LHCN-M2 (cell line): ENCODE measurements around the gene THADA. TPM values are rescaled to one million over a fixed set of nuclear protein-coding genes. Genes with fewer than 3 reads are reported as not detected.

Experiments
- DNase-seq: peaks from one replicate; pipeline ENCODE4 v3.0.0-alpha.2; 2012; ENCODE audit warnings: low read depth
- total RNA-seq: library from RNA; depleted of rRNA; stranded (reverse); fragments of >200 nt; gene quantifications from 2 replicates; pipeline ENCODE4 v1.2.3, GENCODE V29; 2014

THADA gene
- total RNA-seq, 1 experiment from 2014 or later = 20.2 TPM

GRCh38 chr2:43355399-43355798 lies 240.4 kb downstream of the THADA start:
- no peak for DNase-seq

- DNase-seq = no peak
Observed at GRCh38 chr2:43349904-43350303, 245.9 kb downstream of the THADA start.

- no peak for DNase-seq
Observed at GRCh38 chr2:43348908-43349661, 246.8 kb downstream of the THADA start.

- DNase-seq = no peak
Observed at GRCh38 chr2:43347746-43348145, 248.1 kb downstream of the THADA start.

- DNase-seq = no peak
Observed at GRCh38 chr2:43346602-43347567, 249.0 kb downstream of the THADA start.

GRCh38 chr2:43345872-43346271 lies 250.0 kb downstream of the THADA start:
- DNase-seq = no peak

GRCh38 chr2:43345391-43345813 lies 250.4 kb downstream of the THADA start:
- DNase-seq = peak; percentile 74

GRCh38 chr2:43344868-43345373 lies 250.9 kb downstream of the THADA start:
- DNase-seq = no peak

- DNase-seq = peak; percentile 72
Observed at GRCh38 chr2:43343573-43344304, 252.1 kb downstream of the THADA start.

GRCh38 chr2:43341959-43342757 lies 253.7 kb downstream of the THADA start:
- DNase-seq = no peak

GRCh38 chr2:43340945-43341356 lies 254.9 kb downstream of the THADA start:
- peak; percentile 47 for DNase-seq

- DNase-seq = peak; percentile 38
Observed at GRCh38 chr2:43340066-43340465, 255.8 kb downstream of the THADA start.

GRCh38 chr2:43333656-43334144 lies 262.1 kb downstream of the THADA start:
- DNase-seq = peak; percentile 82

GRCh38 chr2:43333101-43333655 lies 262.7 kb downstream of the THADA start:
- peak; percentile 49 for DNase-seq

GRCh38 chr2:43332653-43333052 lies 263.2 kb downstream of the THADA start:
- no peak for DNase-seq

- DNase-seq = no peak
Observed at GRCh38 chr2:43331422-43331821, 264.4 kb downstream of the THADA start.

GRCh38 chr2:43329637-43330036 lies 266.2 kb downstream of the THADA start:
- DNase-seq = no peak

GRCh38 chr2:43328832-43329231 lies 267.0 kb downstream of the THADA start:
- no peak for DNase-seq

GRCh38 chr2:43328133-43328532 lies 267.7 kb downstream of the THADA start:
- DNase-seq = no peak

- DNase-seq = no peak
Observed at GRCh38 chr2:43327119-43327518, 268.7 kb downstream of the THADA start.
